ENCODE data around the gene CD180. TPM values are rescaled to one million over a fixed set of nuclear protein-coding genes. Genes with fewer than 3 reads are reported as not detected.

The CD180 gene
- total and polyA plus RNA-seq, 9 of the 15 experiments (the other 6 are each of a cell fraction or from before 2014, with no cell fraction given), result 0.01 to 0.07 TPM; not detected in 7

DNA sequence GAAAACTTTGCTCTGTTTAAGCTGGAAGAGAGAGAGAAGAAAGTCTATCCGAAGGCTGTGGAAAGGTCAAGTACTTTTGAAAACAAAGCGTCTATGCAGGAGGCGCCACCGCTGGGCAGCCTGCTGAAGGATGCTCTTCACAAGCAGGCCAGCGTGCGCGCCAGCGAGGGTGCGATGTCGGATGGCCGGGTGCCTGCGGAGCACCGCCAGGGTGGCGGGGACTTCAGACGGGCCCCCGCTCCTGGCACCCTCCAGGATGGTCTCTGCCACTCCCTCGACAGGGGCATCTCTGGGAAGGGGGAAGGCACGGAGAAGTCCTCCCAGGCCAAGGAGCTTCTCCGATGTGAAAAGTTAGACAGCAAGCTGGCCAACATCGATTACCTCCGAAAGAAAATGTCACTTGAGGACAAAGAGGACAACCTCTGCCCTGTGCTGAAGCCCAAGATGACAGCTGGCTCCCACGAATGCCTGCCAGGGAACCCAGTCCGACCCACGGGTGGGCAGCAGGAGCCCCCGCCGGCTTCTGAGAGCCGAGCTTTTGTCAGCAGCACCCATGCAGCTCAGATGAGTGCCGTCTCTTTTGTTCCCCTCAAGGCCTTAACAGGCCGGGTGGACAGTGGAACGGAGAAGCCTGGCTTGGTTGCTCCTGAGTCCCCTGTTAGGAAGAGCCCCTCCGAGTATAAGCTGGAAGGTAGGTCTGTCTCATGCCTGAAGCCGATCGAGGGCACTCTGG is 32.6 kb downstream of the CD180 start:
- DNase-seq (ENCODE audit: extremely low read depth in 1 of 4, low spot score in 3 of 4) (no peak), ATAC-seq (no peak), FAIRE-seq (no peak)
- H3K4me3 ChIP-seq, result no peak overlapping the region
- H4K20me1 ChIP-seq (replicated peaks; ENCODE audit: control insufficient read depth, insufficient read depth, low read length), result no peaks in the 10 kb centered on the region
- no peaks in the 10 kb centered on the region for H3K27me3 ChIP-seq (ENCODE audit: control insufficient read depth in 2 of 2, insufficient read depth in 2 of 2, low read length in 2 of 2)
- BruUV-seq (replicated peaks), result no TSS peak
- H3K9ac ChIP-seq (ENCODE audit: insufficient read depth in 1 of 2, low read depth in 2 of 2, low read length in 2 of 2), result no peak overlapping the region
- H3K9me1 ChIP-seq (ENCODE audit: control insufficient read depth, insufficient read depth, low read length), result no peaks in the 10 kb centered on the region
- in situ Hi-C loops (cut with MboI) (no loop called here), intact Hi-C loops (cut with micrococcal nuclease) (no loop called here)
- CTCF ChIA-PET (ENCODE audit: low intra/inter-chr PET ratio), result no interaction called here
- H3K4me2 ChIP-seq (ENCODE audit: insufficient read depth, low read length), result no peak overlapping the region
- H2AFZ ChIP-seq (ENCODE audit: low read depth, low read length), result no peak overlapping the region
- peaks cover 12% of the 10 kb centered on the region; the same call in 1 of the 3 replicates for H3K36me3 ChIP-seq (ENCODE audit: control insufficient read depth, insufficient read depth, low read length)
- no peaks in the 10 kb centered on the region for H3K79me2 ChIP-seq (ENCODE audit: control insufficient read depth, insufficient read depth, low read length)
- H3K27ac ChIP-seq (ENCODE audit: extremely low read depth, low read depth, low read length), result no peak overlapping the region
- peaks cover 0 to 13% of the 10 kb centered on the region in 2 experiments; a peak in 2 of 5 replicates for H3K4me1 ChIP-seq (replicated peaks in 1 of 2; ENCODE audit: control insufficient read depth in 2 of 2, insufficient read depth in 2 of 2, low read length in 2 of 2)
- WGBS (ENCODE audit: insufficient coverage, low coverage, missing lambda C conversion rate), result 90% methylated on average over 16 of the region's 33 CpGs
- POLR2A ChIA-PET, result interaction anchor here (0.6 kb wide), 1 partner anchor 1316 kb away, joined by 3 read pairs; no protein-coding TSS in a partner anchor
- H3K9me3 ChIP-seq (replicated peaks; ENCODE audit: control insufficient read depth, insufficient read depth, low read depth, low read length), result no peaks in the 10 kb centered on the region
- no peak for TF ChIP-seq PTBP1 (IDR thresholded peaks at IDR 0.05; ENCODE audit: low read depth, low read length)
- no peak for TF ChIP-seq CTCFL (IDR thresholded peaks at IDR 0.05; ENCODE audit: borderline replicate concordance, insufficient read depth, low read depth, low read length, poor library complexity, severe bottlenecking)
- no peak for TF ChIP-seq MYBL2 (IDR thresholded peaks at IDR 0.05; ENCODE audit: low read depth)
- no peak for TF ChIP-seq MYBL2 (CRISPR knock-in tag; IDR thresholded peaks at IDR 0.05; ENCODE audit: borderline replicate concordance)
- no peak for TF ChIP-seq EHMT2 (IDR thresholded peaks at IDR 0.05)
- TF ChIP-seq, protein P1, sequence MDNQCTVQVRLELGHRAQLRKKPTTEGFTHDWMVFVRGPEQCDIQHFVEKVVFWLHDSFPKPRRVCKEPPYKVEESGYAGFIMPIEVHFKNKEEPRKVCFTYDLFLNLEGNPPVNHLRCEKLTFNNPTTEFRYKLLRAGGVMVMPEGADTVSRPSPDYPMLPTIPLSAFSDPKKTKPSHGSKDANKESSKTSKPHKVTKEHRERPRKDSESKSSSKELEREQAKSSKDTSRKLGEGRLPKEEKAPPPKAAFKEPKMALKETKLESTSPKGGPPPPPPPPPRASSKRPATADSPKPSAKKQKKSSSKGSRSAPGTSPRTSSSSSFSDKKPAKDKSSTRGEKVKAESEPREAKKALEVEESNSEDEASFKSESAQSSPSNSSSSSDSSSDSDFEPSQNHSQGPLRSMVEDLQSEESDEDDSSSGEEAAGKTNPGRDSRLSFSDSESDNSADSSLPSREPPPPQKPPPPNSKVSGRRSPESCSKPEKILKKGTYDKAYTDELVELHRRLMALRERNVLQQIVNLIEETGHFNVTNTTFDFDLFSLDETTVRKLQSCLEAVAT (IDR thresholded peaks at IDR 0.05), result no peak
- TF ChIP-seq, protein P2, sequence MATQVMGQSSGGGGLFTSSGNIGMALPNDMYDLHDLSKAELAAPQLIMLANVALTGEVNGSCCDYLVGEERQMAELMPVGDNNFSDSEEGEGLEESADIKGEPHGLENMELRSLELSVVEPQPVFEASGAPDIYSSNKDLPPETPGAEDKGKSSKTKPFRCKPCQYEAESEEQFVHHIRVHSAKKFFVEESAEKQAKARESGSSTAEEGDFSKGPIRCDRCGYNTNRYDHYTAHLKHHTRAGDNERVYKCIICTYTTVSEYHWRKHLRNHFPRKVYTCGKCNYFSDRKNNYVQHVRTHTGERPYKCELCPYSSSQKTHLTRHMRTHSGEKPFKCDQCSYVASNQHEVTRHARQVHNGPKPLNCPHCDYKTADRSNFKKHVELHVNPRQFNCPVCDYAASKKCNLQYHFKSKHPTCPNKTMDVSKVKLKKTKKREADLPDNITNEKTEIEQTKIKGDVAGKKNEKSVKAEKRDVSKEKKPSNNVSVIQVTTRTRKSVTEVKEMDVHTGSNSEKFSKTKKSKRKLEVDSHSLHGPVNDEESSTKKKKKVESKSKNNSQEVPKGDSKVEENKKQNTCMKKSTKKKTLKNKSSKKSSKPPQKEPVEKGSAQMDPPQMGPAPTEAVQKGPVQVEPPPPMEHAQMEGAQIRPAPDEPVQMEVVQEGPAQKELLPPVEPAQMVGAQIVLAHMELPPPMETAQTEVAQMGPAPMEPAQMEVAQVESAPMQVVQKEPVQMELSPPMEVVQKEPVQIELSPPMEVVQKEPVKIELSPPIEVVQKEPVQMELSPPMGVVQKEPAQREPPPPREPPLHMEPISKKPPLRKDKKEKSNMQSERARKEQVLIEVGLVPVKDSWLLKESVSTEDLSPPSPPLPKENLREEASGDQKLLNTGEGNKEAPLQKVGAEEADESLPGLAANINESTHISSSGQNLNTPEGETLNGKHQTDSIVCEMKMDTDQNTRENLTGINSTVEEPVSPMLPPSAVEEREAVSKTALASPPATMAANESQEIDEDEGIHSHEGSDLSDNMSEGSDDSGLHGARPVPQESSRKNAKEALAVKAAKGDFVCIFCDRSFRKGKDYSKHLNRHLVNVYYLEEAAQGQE (IDR thresholded peaks at IDR 0.05; ENCODE audit: borderline replicate concordance), result no peak
- TF ChIP-seq, protein P2 (CRISPR knock-in tag; IDR thresholded peaks at IDR 0.05; ENCODE audit: low read depth), result no peak
- no peak for TF ChIP-seq GABPB2 (CRISPR knock-in tag; conservative IDR thresholded peaks at IDR 0.05)

Measured in K562 (cell line).